Neural cell (in vitro differentiated cells): ENCODE data around the gene GOLGA6L24.
"Not testable (repeated sequence)": the region's sequence is repeated elsewhere in the genome, so short reads cannot be mapped to it uniquely, and the experiment has no call there.

Experiments
- CTCF ChIP-seq: fragments of 450-650 bp; IDR thresholded peaks from 2 replicates; pipeline ENCODE4 v1.5.1; 2014; ENCODE audit warnings: antibody characterized with exemption, mild to moderate bottlenecking, moderate library complexity; ENCODE audit not compliant: poor library complexity, severe bottlenecking
- EP300 ChIP-seq: fragments of 450-650 bp; conservative IDR thresholded peaks from 2 replicates; pipeline ENCODE4 v1.6.1; 2014; ENCODE audit warnings: antibody characterized with exemption, mild to moderate bottlenecking, moderate library complexity; ENCODE audit not compliant: poor library complexity, severe bottlenecking
- EZH2 ChIP-seq: fragments of 200-600, 300-800 bp; shearing (Covaris generic), sonication (generic); IDR thresholded peaks from 2 replicates; pipeline ENCODE4 v1.6.1; 2014; ENCODE audit warnings: antibody characterized with exemption, low read length, borderline replicate concordance, mild to moderate bottlenecking; ENCODE audit not compliant: insufficient read depth, poor library complexity, severe bottlenecking
- MXI1 ChIP-seq: fragments of 450-650 bp; conservative IDR thresholded peaks from 2 replicates; pipeline ENCODE4 v1.6.1; 2014; ENCODE audit warnings: antibody characterized with exemption, mild to moderate bottlenecking; ENCODE audit not compliant: poor library complexity, severe bottlenecking
- POLR2AphosphoS5 ChIP-seq: IDR thresholded peaks from 2 replicates; pipeline ENCODE4 v1.6.1; 2012
- RAD21 ChIP-seq: fragments of 450-650 bp; conservative IDR thresholded peaks from 2 replicates; pipeline ENCODE4 v1.6.1; 2014; ENCODE audit warnings: antibody characterized with exemption, mild to moderate bottlenecking, moderate library complexity
- REST ChIP-seq: IDR thresholded peaks from 2 replicates; pipeline ENCODE4 v1.6.1; 2012; ENCODE audit warnings: borderline replicate concordance
- SMC3 ChIP-seq: fragments of 450-650 bp; conservative IDR thresholded peaks from 2 replicates; pipeline ENCODE4 v1.6.1; 2014; ENCODE audit warnings: antibody characterized with exemption, mild to moderate bottlenecking, moderate library complexity; ENCODE audit not compliant: poor library complexity
- TAF1 ChIP-seq: IDR thresholded peaks from 2 replicates; pipeline ENCODE4 v1.6.1; 2012; ENCODE audit warnings: low read depth

GRCh38 chr15:28402774-28403435 lies 45.0 kb upstream of the GOLGA6L24 start:
- TF ChIP-seq EP300, EZH2, MXI1, CTCF, TAF1, RAD21, POLR2AphosphoS5, REST, SMC3: not testable (repeated sequence)
